Fibroblast of lung (primary cell): Measurements from ENCODE around the gene CNTN4. TPM values are rescaled to one million over a fixed set of nuclear protein-coding genes. Genes with fewer than 3 reads are reported as not detected.

Source experiments
- DNase-seq, 2 donors: peaks; one replicate each; pipeline versions ENCODE4 v3.0.0 to v3.0.0-alpha.2; 2010; ENCODE audit warnings: low read depth in 2 of 2
- H2AFZ ChIP-seq: 2 replicates; pipeline ENCODE4 v1.5.1; 2012; ENCODE audit warnings: low read length, control low read depth, inconsistent platforms
- H3K27ac ChIP-seq: 2 replicates; pipeline ENCODE4 v1.5.1; 2011; ENCODE audit warnings: low read length, control low read depth; ENCODE audit not compliant: insufficient read depth
- H3K27me3 ChIP-seq: 2 replicates; pipeline ENCODE4 v1.5.1; 2011; ENCODE audit warnings: mild to moderate bottlenecking, low read length; ENCODE audit not compliant: control insufficient read depth, insufficient read depth
- H3K36me3 ChIP-seq: 2 replicates; pipeline ENCODE4 v1.5.1; 2011; ENCODE audit warnings: low read length; ENCODE audit not compliant: control insufficient read depth, insufficient read depth
- H3K4me1 ChIP-seq: 2 replicates; pipeline ENCODE4 v1.5.1; 2011; ENCODE audit warnings: low read length; ENCODE audit not compliant: control insufficient read depth, insufficient read depth; ENCODE audit errors: extremely low read depth
- H3K4me2 ChIP-seq: 2 replicates; pipeline ENCODE4 v1.5.1; 2011; ENCODE audit warnings: low read length, control low read depth; ENCODE audit not compliant: insufficient read depth; ENCODE audit errors: extremely low read depth
- H3K4me3 ChIP-seq, 4 experiments: fragments of 200-600 bp in 1 of 4; sonication (generic) in 1 of 4; replicated peaks in 1 of 4; 2 replicates each; pipeline ENCODE4 v1.5.1; 2011 to 2016; ENCODE audit warnings: low read length in 4 of 4, low read depth in 3 of 4, mild to moderate bottlenecking in 3 of 4, control low read depth in 2 of 4, inconsistent platforms in 1 of 4, mixed read lengths in 1 of 4; ENCODE audit not compliant: insufficient read depth in 1 of 4; ENCODE audit errors: control extremely low read depth in 1 of 4
- H3K79me2 ChIP-seq: 2 replicates; pipeline ENCODE4 v1.5.1; 2012; ENCODE audit warnings: mild to moderate bottlenecking, low read length, inconsistent platforms; ENCODE audit not compliant: control insufficient read depth, insufficient read depth
- H3K9ac ChIP-seq: 2 replicates; pipeline ENCODE4 v1.5.1; 2011; ENCODE audit warnings: mild to moderate bottlenecking, low read length, control low read depth; ENCODE audit not compliant: insufficient read depth
- H3K9me3 ChIP-seq: 2 replicates; pipeline ENCODE4 v1.5.1; 2012; ENCODE audit warnings: low read depth, low read length; ENCODE audit not compliant: control insufficient read depth, insufficient read depth
- H4K20me1 ChIP-seq: 2 replicates; pipeline ENCODE4 v1.5.1; 2011; ENCODE audit warnings: low read length; ENCODE audit not compliant: control insufficient read depth, insufficient read depth; ENCODE audit errors: extremely low read depth
- CTCF ChIP-seq, 2 donors: IDR thresholded peaks in 1 of 2; conservative IDR thresholded peaks in 1 of 2; 1 replicate in 1 of 2; 2 replicates in 1 of 2; pipeline ENCODE4 v1.5.1; 2011 to 2012; ENCODE audit warnings: low read length in 2 of 2, control low read depth in 1 of 2, inconsistent platforms in 1 of 2, low read depth in 1 of 2, mild to moderate bottlenecking in 1 of 2
- EZH2 ChIP-seq: IDR thresholded peaks from 2 replicates; pipeline ENCODE4 v1.5.1; 2012; ENCODE audit warnings: low read length, control low read depth, mild to moderate bottlenecking; ENCODE audit errors: missing control alignments
- polyA plus RNA-seq, 2 donors: library from polyadenylated mRNA; depleted of rRNA in 1 of 2; stranded (reverse) in 1 of 2; unstranded in 1 of 2; fragments of >200 nt; gene quantifications; 2 replicates each; pipeline ENCODE4 v1.2.1, GENCODE V29; 2011 to 2012; ENCODE audit warnings: missing spikeins in 1 of 2
- total RNA-seq: library from RNA; depleted of rRNA; stranded (reverse); fragments of >200 nt; gene quantifications from 2 replicates; pipeline ENCODE4 v1.2.1, GENCODE V29; 2014

The CNTN4 gene
- total and polyA plus RNA-seq, 2 donors (not counting 1 experiment from before 2014, with no cell fraction given) = 0.17 to 0.69 TPM

- Histone ChIP-seq H3K9ac (no peak overlapping the region), H2AFZ (no peak overlapping the region), H4K20me1 (no peaks in the 10 kb centered on the region), H3K9me3 (no peaks in the 10 kb centered on the region), H3K27ac (no peak overlapping the region), H3K4me1 (no peaks in the 10 kb centered on the region), H3K79me2 (no peaks in the 10 kb centered on the region), H3K36me3 (no peaks in the 10 kb centered on the region), H3K27me3 (no peaks in the 10 kb centered on the region), H3K4me3 (no peak overlapping the region), H3K4me2 (no peak overlapping the region)
- TF ChIP-seq EZH2 (no peak), CTCF (conservative IDR thresholded peaks at IDR 0.05 in 1 of 2, IDR thresholded peaks at IDR 0.05 in 1 of 2; ENCODE audit: low read depth in 1 of 2, low read length in 2 of 2) (no peak)
- no peak for DNase-seq
Observed at GRCh38 chr3:2628117-2628516, 529.5 kb downstream of the CNTN4 start.

GRCh38 chr3:2635511-2635910 is 536.8 kb downstream of the CNTN4 start:
- no peaks in the 10 kb centered on the region for H3K9me3 ChIP-seq
- no peaks in the 10 kb centered on the region for H3K36me3 ChIP-seq
- no peak for DNase-seq
- no peak overlapping the region for H3K4me3 ChIP-seq
- no peak for TF ChIP-seq EZH2
- TF ChIP-seq CTCF (conservative IDR thresholded peaks at IDR 0.05 in 1 of 2, IDR thresholded peaks at IDR 0.05 in 1 of 2; ENCODE audit: low read depth in 1 of 2, low read length in 2 of 2) = no peak
- H4K20me1 ChIP-seq = no peaks in the 10 kb centered on the region
- no peak overlapping the region for H3K27ac ChIP-seq
- no peak overlapping the region for H3K4me2 ChIP-seq
- no peaks in the 10 kb centered on the region for H3K4me1 ChIP-seq
- no peaks in the 10 kb centered on the region for H3K27me3 ChIP-seq
- H3K79me2 ChIP-seq = no peaks in the 10 kb centered on the region
- no peak overlapping the region for H3K9ac ChIP-seq
- no peak overlapping the region for H2AFZ ChIP-seq

- no peaks in the 10 kb centered on the region for H3K27me3 ChIP-seq
- H3K27ac ChIP-seq = no peak overlapping the region
- H3K4me3 ChIP-seq = no peak overlapping the region
- no peaks in the 10 kb centered on the region for H4K20me1 ChIP-seq
- no peaks in the 10 kb centered on the region for H3K4me1 ChIP-seq
- H3K79me2 ChIP-seq = no peaks in the 10 kb centered on the region
- no peak for TF ChIP-seq CTCF (conservative IDR thresholded peaks at IDR 0.05 in 1 of 2, IDR thresholded peaks at IDR 0.05 in 1 of 2; ENCODE audit: low read depth in 1 of 2, low read length in 2 of 2)
- TF ChIP-seq EZH2 = no peak
- H3K9ac ChIP-seq = no peak overlapping the region
- H3K4me2 ChIP-seq = no peak overlapping the region
- H2AFZ ChIP-seq = no peak overlapping the region
- no peaks in the 10 kb centered on the region for H3K9me3 ChIP-seq
- DNase-seq = no peak
- no peaks in the 10 kb centered on the region for H3K36me3 ChIP-seq
Observed at GRCh38 chr3:2643606-2644005, 544.9 kb downstream of the CNTN4 start.
